ENCODE results near the gene DIS3L2. TPM values are rescaled to one million over a fixed set of nuclear protein-coding genes. Genes with fewer than 3 reads are reported as not detected.

DIS3L2 gene
- total RNA-seq, 2 donors from 2014 or later, result 22.6 to 32.3 TPM

- H3K9me3 ChIP-seq, result no peaks in the 10 kb centered on the region
- no peaks in the 10 kb centered on the region for H3K36me3 ChIP-seq
- H3K4me3 ChIP-seq, result peak overlapping the region; percentile 37
- H3K4me1 ChIP-seq, result peaks cover 9% of the 10 kb centered on the region
- DNase-seq, result no peak
- intact Hi-C loops (cut with DNase I), result loop anchor here (5.0 kb wide), 1 partner anchor 215 kb away; no protein-coding TSS in a partner anchor
- H3K27ac ChIP-seq, result no peak overlapping the region
- H3K9ac ChIP-seq (ENCODE audit: low read depth in 2 of 2, low read length in 2 of 2), result no peak overlapping the region
- peaks cover 41% of the 10 kb centered on the region for H3K27me3 ChIP-seq
- TF ChIP-seq, protein P1, sequence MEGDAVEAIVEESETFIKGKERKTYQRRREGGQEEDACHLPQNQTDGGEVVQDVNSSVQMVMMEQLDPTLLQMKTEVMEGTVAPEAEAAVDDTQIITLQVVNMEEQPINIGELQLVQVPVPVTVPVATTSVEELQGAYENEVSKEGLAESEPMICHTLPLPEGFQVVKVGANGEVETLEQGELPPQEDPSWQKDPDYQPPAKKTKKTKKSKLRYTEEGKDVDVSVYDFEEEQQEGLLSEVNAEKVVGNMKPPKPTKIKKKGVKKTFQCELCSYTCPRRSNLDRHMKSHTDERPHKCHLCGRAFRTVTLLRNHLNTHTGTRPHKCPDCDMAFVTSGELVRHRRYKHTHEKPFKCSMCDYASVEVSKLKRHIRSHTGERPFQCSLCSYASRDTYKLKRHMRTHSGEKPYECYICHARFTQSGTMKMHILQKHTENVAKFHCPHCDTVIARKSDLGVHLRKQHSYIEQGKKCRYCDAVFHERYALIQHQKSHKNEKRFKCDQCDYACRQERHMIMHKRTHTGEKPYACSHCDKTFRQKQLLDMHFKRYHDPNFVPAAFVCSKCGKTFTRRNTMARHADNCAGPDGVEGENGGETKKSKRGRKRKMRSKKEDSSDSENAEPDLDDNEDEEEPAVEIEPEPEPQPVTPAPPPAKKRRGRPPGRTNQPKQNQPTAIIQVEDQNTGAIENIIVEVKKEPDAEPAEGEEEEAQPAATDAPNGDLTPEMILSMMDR (IDR thresholded peaks at IDR 0.05), result no peak
These were observed 34.5 kb upstream of the DIS3L2 start for GRCh38 chr2:231926761-231927565.

- TF ChIP-seq, protein P1 (IDR thresholded peaks at IDR 0.05), result no peak
- no peak overlapping the region for H3K4me3 ChIP-seq
- intact Hi-C loops (cut with DNase I), result loop anchor here (5.0 kb wide), 1 partner anchor 215 kb away; no protein-coding TSS in a partner anchor
- no peaks in the 10 kb centered on the region for H3K36me3 ChIP-seq
- no peak overlapping the region for H3K9ac ChIP-seq (ENCODE audit: low read depth in 2 of 2, low read length in 2 of 2)
- H3K9me3 ChIP-seq, result no peaks in the 10 kb centered on the region
- peak; percentile 8 for DNase-seq
- H3K4me1 ChIP-seq, result peaks cover 9% of the 10 kb centered on the region
- H3K27me3 ChIP-seq, result peaks cover 41% of the 10 kb centered on the region
- H3K27ac ChIP-seq, result no peak overlapping the region
These were observed 34.0 kb upstream of the DIS3L2 start for GRCh38 chr2:231927566-231927890.

DNA sequence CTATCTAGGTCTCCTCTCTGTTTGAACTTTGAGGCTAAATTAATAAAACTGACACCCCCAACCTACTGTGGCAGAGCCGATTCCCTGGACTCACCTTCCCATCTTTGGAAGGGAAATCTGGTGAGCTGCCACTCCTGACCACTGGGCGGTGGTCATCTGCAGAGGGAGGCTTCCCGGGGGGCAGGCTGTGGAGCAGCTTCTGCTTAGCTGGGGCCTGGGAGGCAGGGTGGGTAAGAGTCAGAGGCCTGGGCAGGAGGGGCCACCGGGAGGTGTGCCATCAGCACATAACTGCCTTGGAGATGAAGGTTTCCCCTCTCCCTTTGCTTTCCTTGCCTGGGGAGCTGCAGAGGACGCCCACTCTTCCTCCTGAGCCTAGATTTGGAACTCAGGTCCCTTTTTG is 33.0 kb upstream of the DIS3L2 start:
- H3K9ac ChIP-seq (ENCODE audit: low read depth in 2 of 2, low read length in 2 of 2), result no peak overlapping the region
- no peaks in the 10 kb centered on the region for H3K36me3 ChIP-seq
- DNase-seq, result peak; percentile 7
- peaks cover 9% of the 10 kb centered on the region for H3K4me1 ChIP-seq
- TF ChIP-seq, protein P1 (IDR thresholded peaks at IDR 0.05), result no peak
- H3K27ac ChIP-seq, result no peak overlapping the region
- H3K27me3 ChIP-seq, result peaks cover 41% of the 10 kb centered on the region
- no peak overlapping the region for H3K4me3 ChIP-seq
- H3K9me3 ChIP-seq, result no peaks in the 10 kb centered on the region
- intact Hi-C loops (cut with DNase I), result loop anchor here (5.0 kb wide), 1 partner anchor 214 kb away; no protein-coding TSS in a partner anchor

DNA sequence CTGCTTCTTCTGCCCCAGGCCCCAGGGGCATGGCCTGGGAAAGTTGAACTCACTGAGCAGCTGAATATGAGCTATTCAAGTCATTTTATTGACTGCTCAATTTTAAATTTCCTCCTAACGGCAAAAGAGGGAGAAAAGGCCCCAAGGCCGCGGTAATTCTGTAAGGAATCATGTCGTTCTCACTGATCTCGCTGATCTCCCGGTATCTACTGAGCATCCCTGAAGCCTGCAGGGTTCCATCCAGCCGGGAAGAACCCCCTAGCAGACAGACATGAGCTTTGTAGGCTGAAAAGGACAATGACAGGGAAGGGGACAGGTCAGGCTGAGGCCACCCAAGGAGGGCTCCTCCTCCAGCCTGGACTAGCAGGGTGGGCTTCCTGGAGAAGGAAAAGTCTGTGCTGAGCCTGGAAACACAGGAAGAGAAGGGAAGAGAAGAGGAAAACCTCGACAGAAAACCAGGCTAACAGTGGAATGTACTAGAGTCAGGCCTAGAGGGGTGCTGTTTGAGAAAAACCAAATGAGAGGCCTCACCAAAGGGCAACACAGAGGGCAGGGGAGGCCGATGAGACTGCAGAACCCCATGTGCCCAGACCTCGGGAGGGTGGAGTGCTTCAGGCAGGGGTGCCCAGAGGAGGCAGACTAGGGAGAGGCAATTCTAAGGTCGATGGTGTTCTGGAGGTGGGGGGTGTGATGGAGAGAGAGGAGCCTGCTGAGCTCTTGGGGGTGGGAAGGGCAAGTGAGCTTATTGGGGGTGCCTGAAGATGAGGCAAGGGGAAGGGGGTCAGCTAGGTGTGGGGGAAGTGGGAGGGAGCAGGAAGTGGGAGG is 32.4 kb upstream of the DIS3L2 start:
- H3K9me3 ChIP-seq, result no peaks in the 10 kb centered on the region
- peaks cover 37% of the 10 kb centered on the region for H3K27me3 ChIP-seq
- intact Hi-C loops (cut with DNase I), result loop anchor here (5.0 kb wide), 1 partner anchor 213 kb away; no protein-coding TSS in a partner anchor
- no peaks in the 10 kb centered on the region for H3K36me3 ChIP-seq
- no peak overlapping the region for H3K4me3 ChIP-seq
- no peak for DNase-seq
- peaks cover 9% of the 10 kb centered on the region for H3K4me1 ChIP-seq
- no peak overlapping the region for H3K9ac ChIP-seq (ENCODE audit: low read depth in 2 of 2, low read length in 2 of 2)
- H3K27ac ChIP-seq, result no peak overlapping the region
- TF ChIP-seq, protein P1 (IDR thresholded peaks at IDR 0.05), result no peak

- DNase-seq, result no peak
- Histone ChIP-seq H3K27ac (no peak overlapping the region), H3K36me3 (no peaks in the 10 kb centered on the region), H3K4me3 (no peak overlapping the region), H3K9me3 (no peaks in the 10 kb centered on the region), H3K4me1 (peaks cover 9% of the 10 kb centered on the region), H3K27me3 (peaks cover 27% of the 10 kb centered on the region), H3K9ac (ENCODE audit: low read depth in 2 of 2, low read length in 2 of 2) (no peak overlapping the region)
- TF ChIP-seq, protein P1 (IDR thresholded peaks at IDR 0.05), result peak; percentile 28
- intact Hi-C loops (cut with DNase I), result loop anchor here (5.0 kb wide), 1 partner anchor 212 kb away; no protein-coding TSS in a partner anchor
These were observed 31.4 kb upstream of the DIS3L2 start for GRCh38 chr2:231929961-231930592.
